AG09309 (cell line): Measurements from ENCODE around the gene RAB42.

Experiments
- DNase-seq: peaks from one replicate; pipeline ENCODE4 v3.0.0-alpha.2; 2010; ENCODE audit warnings: low read depth
- H3K4me3 ChIP-seq: 2 replicates; pipeline ENCODE4 v1.5.1; 2011; ENCODE audit warnings: mild to moderate bottlenecking, low read depth, low read length, moderate library complexity; ENCODE audit not compliant: control insufficient read depth
- CTCF ChIP-seq: IDR thresholded peaks from 2 replicates; pipeline ENCODE4 v1.5.1; 2011; ENCODE audit warnings: mild to moderate bottlenecking, low read depth, low read length, inconsistent platforms; ENCODE audit not compliant: insufficient read depth, control insufficient read depth; ENCODE audit errors: missing control alignments

The RAB42 gene

GRCh38 chr1:28577052-28577678 lies 14.9 kb upstream of the RAB42 start:
- DNase-seq: no peak
- no peak for TF ChIP-seq CTCF
- no peak overlapping the region for H3K4me3 ChIP-seq

GRCh38 chr1:28577738-28578536 lies 14.1 kb upstream of the RAB42 start:
- H3K4me3 ChIP-seq: no peak overlapping the region
- no peak for TF ChIP-seq CTCF
- no peak for DNase-seq

GRCh38 chr1:28578696-28579218 lies 13.3 kb upstream of the RAB42 start:
- no peak for DNase-seq
- TF ChIP-seq CTCF: no peak
- no peak overlapping the region for H3K4me3 ChIP-seq

GRCh38 chr1:28579401-28579800 lies 12.7 kb upstream of the RAB42 start:
- no peak for TF ChIP-seq CTCF
- no peak overlapping the region for H3K4me3 ChIP-seq
- no peak for DNase-seq

GRCh38 chr1:28580722-28581530 lies 11.1 kb upstream of the RAB42 start:
- TF ChIP-seq CTCF: peak; percentile 17
- no peak for DNase-seq
- peak overlapping the region; percentile 85 for H3K4me3 ChIP-seq

GRCh38 chr1:28581531-28582247 lies 10.4 kb upstream of the RAB42 start:
- DNase-seq: peak; percentile 80
- H3K4me3 ChIP-seq: peak overlapping the region; percentile 85
- TF ChIP-seq CTCF: no peak
